Stimulated activated CD8-positive, alpha-beta memory T cell treated with anti-CD3 and anti-CD28 coated beads, Interleukin-7, amount 100 ng/mL, for 48 hours (primary cell): ENCODE data around the gene HTRA1.

ENCODE experiments used
- DNase-seq, 2 donors: peaks; one replicate each; pipeline ENCODE4 v3.0.0-alpha.2; 2020; ENCODE audit warnings: low read depth in 1 of 2; ENCODE audit errors: extremely low read depth in 1 of 2

Gene HTRA1

DNA sequence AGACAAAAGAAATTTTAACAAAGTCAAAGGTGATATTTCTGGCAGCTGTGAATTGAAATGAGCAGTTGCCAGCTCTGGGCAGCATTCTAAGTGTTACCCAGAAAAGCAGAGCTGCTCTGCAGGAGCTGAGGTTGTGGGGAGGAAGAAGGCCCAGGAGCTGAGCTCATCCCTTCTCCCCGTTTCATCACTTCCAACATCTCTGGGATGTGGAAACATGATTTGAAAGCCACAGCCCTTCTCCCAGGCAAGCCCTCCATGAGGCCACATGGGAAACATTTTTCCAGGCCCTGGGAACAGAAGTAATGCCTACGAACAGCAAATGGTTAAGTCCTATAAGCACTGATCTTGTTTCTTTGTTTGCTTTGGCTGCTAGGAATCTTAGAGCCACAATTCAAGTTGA is 88.3 kb downstream of the HTRA1 start:
- DNase-seq: no peak

DNA sequence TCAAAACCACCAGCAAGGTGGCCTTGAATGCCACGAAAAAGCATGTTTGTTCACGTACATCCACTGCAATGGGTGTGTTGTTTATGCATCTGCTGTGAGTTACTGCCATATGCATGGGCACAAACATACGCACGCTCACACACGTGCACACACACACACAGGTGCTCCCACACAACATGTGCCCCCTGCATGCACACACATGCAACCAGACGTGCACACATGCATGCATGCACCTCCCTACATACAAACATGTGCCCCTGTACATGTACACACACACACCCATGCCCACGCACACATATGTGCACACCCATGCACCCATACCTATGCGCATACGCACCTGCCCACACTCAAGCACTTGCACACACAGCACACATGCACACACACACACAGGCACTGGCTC is 89.1 kb downstream of the HTRA1 start:
- no peak for DNase-seq

- DNase-seq: no peak
Measured at GRCh38 chr10:122550983-122551382, 89.6 kb downstream of the HTRA1 start.

DNA sequence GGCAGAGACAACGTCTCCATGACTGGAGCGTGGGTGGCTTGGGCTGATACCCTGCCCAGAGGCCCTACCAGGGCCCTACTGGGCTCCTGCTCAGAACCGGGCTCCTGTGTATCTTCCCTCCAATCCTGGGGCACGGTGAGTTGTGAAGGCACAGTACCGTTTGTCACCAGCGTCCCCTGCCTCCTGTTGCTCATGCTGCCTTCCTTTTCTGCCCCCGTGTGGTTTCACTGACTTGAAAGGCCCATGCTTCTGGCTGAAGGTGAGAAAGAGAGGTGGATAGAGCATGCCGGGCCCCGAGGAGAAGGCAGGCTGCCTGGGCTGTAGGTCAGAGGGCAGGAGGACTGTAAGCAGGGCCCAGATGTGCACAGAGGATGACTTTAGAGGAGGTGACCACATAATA is 90.1 kb downstream of the HTRA1 start:
- peak; percentile 9 to 48 for DNase-seq

GRCh38 chr10:122553341-122553740 is 92.0 kb downstream of the HTRA1 start:
- DNase-seq: no peak

DNA sequence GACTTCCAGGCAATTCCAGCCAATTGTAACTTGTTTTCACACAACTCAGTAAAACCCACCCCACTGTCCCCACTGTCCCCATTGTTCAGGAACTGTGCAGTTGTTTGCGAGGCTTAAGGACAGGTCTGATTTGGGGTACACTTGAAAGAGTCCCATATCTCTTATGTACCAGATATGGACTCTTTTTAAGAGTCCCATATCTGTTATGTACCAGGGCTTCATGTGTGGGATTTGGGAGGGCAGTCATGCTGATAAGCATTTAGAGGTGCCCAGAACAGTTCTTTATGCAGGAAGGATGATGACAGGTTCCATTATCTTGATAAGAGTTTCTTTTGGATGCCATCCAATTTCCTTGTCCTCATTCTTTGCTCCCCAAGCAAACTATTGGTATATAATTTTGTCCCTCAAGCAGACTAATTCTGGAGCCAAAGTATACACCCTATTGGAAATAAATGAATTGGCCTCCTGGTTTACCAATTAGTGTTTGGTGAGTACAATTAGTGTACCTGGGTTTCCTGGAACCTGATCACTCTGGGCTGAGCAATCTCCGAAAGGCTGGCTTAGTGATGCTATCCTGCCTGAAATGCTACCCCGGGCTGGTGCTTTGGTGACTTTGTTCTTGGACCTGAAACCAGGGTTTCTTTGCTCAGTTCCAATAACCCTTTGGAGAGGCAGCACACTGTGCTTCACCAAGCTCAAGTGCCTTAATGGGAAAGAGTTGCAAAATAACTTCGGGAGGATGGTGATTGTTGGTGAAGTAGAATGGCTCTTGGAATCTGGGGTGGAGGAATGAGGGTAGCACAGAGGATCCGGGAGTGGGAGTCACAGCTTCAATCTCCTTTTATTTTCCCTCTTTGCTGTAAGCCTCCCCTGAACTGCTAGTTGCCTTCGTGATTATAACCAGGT is 93.0 kb downstream of the HTRA1 start:
- no peak for DNase-seq

- DNase-seq: no peak
Measured at GRCh38 chr10:122555442-122555841, 94.1 kb downstream of the HTRA1 start.

DNA sequence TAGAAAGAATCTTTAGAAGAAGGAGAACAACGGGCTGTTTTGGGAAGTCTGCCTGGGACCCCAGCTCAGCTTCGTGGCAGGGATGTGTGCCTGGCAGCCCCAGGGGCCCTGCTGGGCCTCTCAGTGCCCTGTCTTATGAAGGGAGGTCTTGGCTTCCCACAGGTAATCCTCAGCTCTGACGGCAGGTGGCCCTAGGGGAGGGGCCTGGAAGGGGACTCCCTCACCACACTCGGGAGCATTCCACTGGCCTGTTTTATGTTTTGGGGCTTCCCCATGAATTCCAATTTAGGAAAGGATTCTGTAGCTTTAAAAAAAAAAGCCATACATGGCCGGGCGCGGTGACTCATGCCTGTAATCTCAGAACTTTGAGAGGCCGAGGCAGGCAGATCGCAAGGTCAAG is 96.2 kb downstream of the HTRA1 start:
- DNase-seq: no peak

DNA sequence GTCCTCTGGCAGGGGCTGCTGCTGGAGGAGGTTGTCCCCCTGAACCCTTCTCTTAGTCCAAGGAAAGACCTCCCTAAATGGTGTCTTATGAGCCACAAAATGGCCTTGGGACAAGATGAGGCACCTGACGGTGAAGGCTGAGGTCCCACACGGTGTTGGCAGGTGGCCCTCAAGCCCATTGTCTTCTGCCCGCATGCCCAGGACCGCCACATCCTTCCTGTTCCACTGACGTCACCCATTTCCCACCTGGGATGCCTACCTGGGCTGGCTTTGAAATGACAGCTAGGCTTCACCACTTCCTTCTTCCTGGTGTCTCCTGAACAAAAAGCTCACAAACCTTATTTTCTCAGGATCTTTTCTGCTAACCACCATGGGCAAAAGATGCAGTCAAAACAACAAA is 97.1 kb downstream of the HTRA1 start:
- DNase-seq: no peak

GRCh38 chr10:122559228-122559627 is 97.9 kb downstream of the HTRA1 start:
- DNase-seq: no peak

GRCh38 chr10:122560279-122560804 is 99.0 kb downstream of the HTRA1 start, which contains the start of gene DMBT1:
TSS of gene DMBT1 (plus strand) at chr10:122560754. CDS start at chr10:122560771, 17 bp downstream.
- no peak for DNase-seq

GRCh38 chr10:122561212-122561611 is 99.9 kb downstream of the HTRA1 start:
- DNase-seq: no peak

- no peak for DNase-seq
Measured at GRCh38 chr10:122561792-122562191, 100.4 kb downstream of the HTRA1 start.
